Measurements from ENCODE around the gene SF3B6. TPM values are rescaled to one million over a fixed set of nuclear protein-coding genes. Genes with fewer than 3 reads are reported as not detected.

The SF3B6 gene
- total and polyA plus RNA-seq, 9 of the 15 experiments (the other 6 are each of a cell fraction or from before 2014, with no cell fraction given) = 146 to 591 (median 295) TPM

GRCh38 chr2:24123195-24123921 is 47.2 kb upstream of the SF3B6 start, which contains the start of the genes FAM228B and PFN4:
Gene FAM228B (plus strand): TSS chr2:24123469. CDS start chr2:24124362, 893 bp downstream.
Gene PFN4 (minus strand): TSS chr2:24123334. CDS start chr2:24122535, 799 bp downstream.
- ATAC-seq (peak; percentile 98), FAIRE-seq (peak; percentile 73), DNase-seq (ENCODE audit: extremely low read depth in 1 of 4, low spot score in 3 of 4) (peak; percentile 89 to 95 (median 90))
- Histone ChIP-seq H2AFZ (ENCODE audit: low read depth, low read length) (peak within 1 kb of the TSS; percentile 99), H3K27ac (ENCODE audit: extremely low read depth, low read depth, low read length) (peak within 1 kb of the TSS; percentile 78), H3K4me1 (replicated peaks in 1 of 2; ENCODE audit: control insufficient read depth in 2 of 2, insufficient read depth in 2 of 2, low read length in 2 of 2) (peaks cover 3 to 11% of the 10 kb centered on the region in 2 experiments; a peak in 3 of 5 replicates), H3K36me3 (ENCODE audit: control insufficient read depth, insufficient read depth, low read length) (no peaks in the 10 kb centered on the region), H3K9me3 (replicated peaks; ENCODE audit: control insufficient read depth, insufficient read depth, low read depth, low read length) (no peaks in the 10 kb centered on the region), H3K9me1 (ENCODE audit: control insufficient read depth, insufficient read depth, low read length) (no peaks in the 10 kb centered on the region), H3K27me3 (ENCODE audit: control insufficient read depth in 2 of 2, insufficient read depth in 2 of 2, low read length in 2 of 2) (no peaks in the 10 kb centered on the region), H3K4me2 (ENCODE audit: insufficient read depth, low read length) (peak within 1 kb of the TSS; percentile 93), H4K20me1 (replicated peaks; ENCODE audit: control insufficient read depth, insufficient read depth, low read length) (no peaks in the 10 kb centered on the region), H3K79me2 (ENCODE audit: control insufficient read depth, insufficient read depth, low read length) (peaks cover 6% of the 10 kb centered on the region; the same call in 1 of the 3 replicates), H3K4me3 (peak within 1 kb of the TSS; percentile 67), H3K9ac (ENCODE audit: insufficient read depth in 1 of 2, low read depth in 2 of 2, low read length in 2 of 2) (peak within 1 kb of the TSS; percentile 79 to 95)
- CTCF ChIA-PET (ENCODE audit: low intra/inter-chr PET ratio) = no interaction called here
- no TSS peak for BruUV-seq (replicated peaks)
- WGBS (ENCODE audit: insufficient coverage, low coverage, missing lambda C conversion rate) = under 1% methylated on average over 91 of the region's 103 CpGs
- intact Hi-C loops (cut with micrococcal nuclease) = loop anchor here (2.0 kb wide), 1 partner anchor 39 kb away; the partner anchor contains the start of gene TP53I3
- in situ Hi-C loops (cut with MboI) = no loop called here
- POLR2A ChIA-PET = interaction anchor here (0.6 to 2.8 kb wide), 7 partner anchors 12 to 247 kb away, joined by 3 to 25 read pairs (median 4); partner anchors contain the start of genes SF3B6 and TP53I3
- peak; percentile 91; the same call in 1 of the 2 replicates for TF ChIP-seq GATAD2B (IDR thresholded peaks at IDR 0.05; ENCODE audit: borderline replicate concordance)
- TF ChIP-seq TCFL5 (CRISPR knock-in tag; conservative IDR thresholded peaks at IDR 0.05) = no peak
- TF ChIP-seq NR2C2 (CRISPR knock-in tag; IDR thresholded peaks at IDR 0.05) = no peak; the same call in 1 of the 2 replicates
- peak; percentile 33; the same call in 1 of the 2 replicates for TF ChIP-seq NR2C2 (tag; IDR thresholded peaks at IDR 0.05)
- peak; percentile 35; the same call in 1 of the 2 replicates for TF ChIP-seq MBD2 (IDR thresholded peaks at IDR 0.05; ENCODE audit: borderline replicate concordance, low read depth)
- no peak for TF ChIP-seq MTF1 (CRISPR knock-in tag; IDR thresholded peaks at IDR 0.05; ENCODE audit: borderline replicate concordance)
- no peak for TF ChIP-seq EWSR1 (IDR thresholded peaks at IDR 0.05; ENCODE audit: borderline replicate concordance, low read depth, partially characterized antibody)
- TF ChIP-seq ERF (CRISPR knock-in tag; IDR thresholded peaks at IDR 0.05) = no peak; the same call in 1 of the 2 replicates
- TF ChIP-seq ZNF551 (CRISPR knock-in tag; IDR thresholded peaks at IDR 0.05) = no peak
- TF ChIP-seq RBBP5 (IDR thresholded peaks at IDR 0.05; ENCODE audit: borderline replicate concordance, insufficient read depth, low read length, poor library complexity, severe bottlenecking) = peak; percentile 89
- TF ChIP-seq POLR2A (conservative IDR thresholded peaks at IDR 0.05) = peak; percentile 86
- TF ChIP-seq, protein P1, sequence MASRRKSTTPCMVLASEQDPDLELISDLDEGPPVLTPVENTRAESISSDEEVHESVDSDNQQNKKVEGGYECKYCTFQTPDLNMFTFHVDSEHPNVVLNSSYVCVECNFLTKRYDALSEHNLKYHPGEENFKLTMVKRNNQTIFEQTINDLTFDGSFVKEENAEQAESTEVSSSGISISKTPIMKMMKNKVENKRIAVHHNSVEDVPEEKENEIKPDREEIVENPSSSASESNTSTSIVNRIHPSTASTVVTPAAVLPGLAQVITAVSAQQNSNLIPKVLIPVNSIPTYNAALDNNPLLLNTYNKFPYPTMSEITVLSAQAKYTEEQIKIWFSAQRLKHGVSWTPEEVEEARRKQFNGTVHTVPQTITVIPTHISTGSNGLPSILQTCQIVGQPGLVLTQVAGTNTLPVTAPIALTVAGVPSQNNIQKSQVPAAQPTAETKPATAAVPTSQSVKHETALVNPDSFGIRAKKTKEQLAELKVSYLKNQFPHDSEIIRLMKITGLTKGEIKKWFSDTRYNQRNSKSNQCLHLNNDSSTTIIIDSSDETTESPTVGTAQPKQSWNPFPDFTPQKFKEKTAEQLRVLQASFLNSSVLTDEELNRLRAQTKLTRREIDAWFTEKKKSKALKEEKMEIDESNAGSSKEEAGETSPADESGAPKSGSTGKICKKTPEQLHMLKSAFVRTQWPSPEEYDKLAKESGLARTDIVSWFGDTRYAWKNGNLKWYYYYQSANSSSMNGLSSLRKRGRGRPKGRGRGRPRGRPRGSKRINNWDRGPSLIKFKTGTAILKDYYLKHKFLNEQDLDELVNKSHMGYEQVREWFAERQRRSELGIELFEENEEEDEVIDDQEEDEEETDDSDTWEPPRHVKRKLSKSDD (conservative IDR thresholded peaks at IDR 0.05; ENCODE audit: low read length) = no peak
- TF ChIP-seq ZNF239 (CRISPR knock-in tag; IDR thresholded peaks at IDR 0.05) = no peak
- TF ChIP-seq ZNF507 (tag; conservative IDR thresholded peaks at IDR 0.05) = no peak
- TF ChIP-seq TAF1 (IDR thresholded peaks at IDR 0.05; ENCODE audit: control insufficient read depth, extremely low read depth, insufficient read depth, low read length, severe bottlenecking) = peak; percentile 75
- TF ChIP-seq ZNF57 (CRISPR knock-in tag; IDR thresholded peaks at IDR 0.05) = no peak
- TF ChIP-seq RUNX1 (IDR thresholded peaks at IDR 0.05; ENCODE audit: low read depth) = no peak
- no peak for TF ChIP-seq ZNF133 (CRISPR knock-in tag; IDR thresholded peaks at IDR 0.05)
- TF ChIP-seq TEAD4 (IDR thresholded peaks at IDR 0.05; ENCODE audit: low read length) = no peak
- TF ChIP-seq TEAD4 (CRISPR knock-in tag; IDR thresholded peaks at IDR 0.05; ENCODE audit: borderline replicate concordance) = no peak
- no peak for TF ChIP-seq GATA2 (CRISPR knock-in tag; IDR thresholded peaks at IDR 0.05)

All from K562 (cell line).